Mesothelial cell of epicardium (in vitro differentiated cells): Measurements from ENCODE around the gene SULT1A2. TPM values are rescaled to one million over a fixed set of nuclear protein-coding genes. Genes with fewer than 3 reads are reported as not detected.
"Not testable (repeated sequence)": the region's sequence is repeated elsewhere in the genome, so short reads cannot be mapped to it uniquely, and the experiment has no call there.

ENCODE experiments used
- DNase-seq, 2 experiments: peaks; one replicate each; pipeline ENCODE4 v3.0.0; 2021; ENCODE audit warnings: low spot score in 2 of 2; ENCODE audit not compliant: unreplicated experiment in 2 of 2
- H3K27ac Mint-ChIP-seq: 2 replicates; pipeline ENCODE4 v1.8.0; 2021; ENCODE audit warnings: mixed read lengths
- H3K27me3 Mint-ChIP-seq: 2 replicates; pipeline ENCODE4 v1.8.0; 2021; ENCODE audit warnings: low read depth, mixed read lengths
- H3K36me3 Mint-ChIP-seq: 2 replicates; pipeline ENCODE4 v1.8.0; 2021; ENCODE audit warnings: mixed read lengths
- H3K4me1 Mint-ChIP-seq: 2 replicates; pipeline ENCODE4 v1.8.0; 2021; ENCODE audit warnings: mixed read lengths
- H3K4me3 Mint-ChIP-seq: 2 replicates; pipeline ENCODE4 v1.8.0; 2021; ENCODE audit warnings: mild to moderate bottlenecking, moderate library complexity, mixed read lengths
- H3K9me3 Mint-ChIP-seq: 2 replicates; pipeline ENCODE4 v1.8.0; 2021; ENCODE audit warnings: mixed read lengths
- CTCF ChIP-seq: fragments of 200-600 bp; sonication (generic); IDR thresholded peaks from one replicate; pipeline ENCODE4 v1.5.0; 2021; ENCODE audit warnings: antibody characterized with exemption; ENCODE audit not compliant: unreplicated experiment
- total RNA-seq: library from RNA; stranded (reverse); gene quantifications from 3 replicates; pipeline ENCODE4 v1.2.1, GENCODE V29; 2021

SULT1A2 gene
- 0.75 to 0.98 TPM (median 0.90 TPM) in 3 replicates for total RNA-seq

DNA sequence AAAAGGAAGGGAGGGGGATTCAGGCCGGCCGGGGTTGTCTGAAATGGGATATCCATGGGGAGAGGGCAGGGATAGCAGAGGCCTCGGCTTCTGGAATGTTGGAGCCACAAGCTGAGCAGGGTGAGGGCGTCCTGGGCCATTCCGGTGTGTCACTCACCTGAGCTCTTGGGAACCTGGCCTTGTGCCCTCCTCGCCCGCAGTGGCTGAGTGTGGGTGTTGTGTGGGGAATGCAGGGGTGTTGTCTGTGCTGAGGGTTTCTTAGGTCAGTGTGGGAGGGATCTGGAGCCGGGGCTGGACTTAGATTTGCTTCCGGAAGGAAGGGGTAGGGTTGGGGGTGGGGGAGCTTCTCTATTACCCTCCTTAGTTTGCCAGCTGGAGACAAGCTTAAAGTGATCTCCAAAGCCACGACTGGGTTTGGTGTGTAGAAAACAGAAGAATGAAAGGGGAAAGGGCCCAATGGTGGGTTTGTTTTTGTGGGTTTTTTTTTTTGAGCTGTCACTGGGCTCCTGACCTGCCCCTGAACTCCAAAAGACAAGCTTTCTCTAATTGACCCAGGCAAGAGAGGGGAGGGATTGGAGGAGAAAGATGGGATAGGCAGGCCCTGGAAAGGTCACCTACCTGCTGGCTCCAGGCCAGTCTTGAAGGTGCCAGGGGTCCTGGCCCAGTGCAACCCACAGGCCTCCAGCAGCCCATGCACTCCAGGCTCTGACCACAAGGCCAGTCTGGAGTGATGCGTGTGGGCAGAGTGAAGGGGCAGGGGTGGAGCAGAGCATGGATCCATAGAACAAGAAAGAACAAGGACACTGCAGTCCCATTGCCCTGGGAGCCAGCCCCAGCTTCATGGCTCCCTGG lies at the start of gene SULT1A2:
TSS of gene SULT1A2 (minus strand) at position 211 of the 852 bp plus-strand sequence. CDS start 1,120 bp downstream, outside the sequence.
- TF ChIP-seq CTCF, result no peak
- peaks cover 17% of the 10 kb centered on the region for H3K4me1 Mint-ChIP-seq
- DNase-seq, result no peak
- peaks cover 6% of the 10 kb centered on the region for H3K36me3 Mint-ChIP-seq
- H3K4me3 Mint-ChIP-seq, result peak within 1 kb of the TSS; percentile 53
- H3K27me3 Mint-ChIP-seq, result peaks cover 3% of the 10 kb centered on the region
- peak within 1 kb of the TSS; percentile 69 for H3K27ac Mint-ChIP-seq
- H3K9me3 Mint-ChIP-seq, result no peaks in the 10 kb centered on the region

DNA sequence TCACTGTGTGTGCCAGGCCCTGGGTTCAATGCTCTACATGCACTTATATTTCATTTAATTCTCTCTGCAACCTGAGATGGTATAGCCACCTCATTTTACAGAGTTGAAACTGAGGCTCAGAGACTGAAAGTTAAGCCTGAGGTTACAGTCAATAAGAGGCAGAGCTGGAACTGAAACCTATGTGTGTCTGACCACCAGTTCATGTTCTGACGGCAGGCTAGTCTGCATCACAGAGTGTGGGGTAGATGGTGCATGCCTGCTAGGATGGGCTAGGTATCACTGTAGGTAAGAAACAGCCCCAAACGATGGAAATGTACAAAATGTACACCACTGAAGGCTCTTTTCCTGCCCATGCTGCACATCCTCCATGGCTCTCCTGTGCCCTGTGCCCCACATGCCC lies 43.1 kb upstream of the SULT1A2 start:
- H3K27me3 Mint-ChIP-seq, H3K36me3 Mint-ChIP-seq, H3K4me1 Mint-ChIP-seq, DNase-seq, H3K4me3 Mint-ChIP-seq, H3K9me3 Mint-ChIP-seq, H3K27ac Mint-ChIP-seq: not testable (repeated sequence)

GRCh38 chr16:28638359-28638758 lies 41.5 kb upstream of the SULT1A2 start:
- not testable (repeated sequence) for H3K4me3 Mint-ChIP-seq, H3K36me3 Mint-ChIP-seq, H3K27ac Mint-ChIP-seq, DNase-seq, H3K4me1 Mint-ChIP-seq, H3K27me3 Mint-ChIP-seq, H3K9me3 Mint-ChIP-seq

DNA sequence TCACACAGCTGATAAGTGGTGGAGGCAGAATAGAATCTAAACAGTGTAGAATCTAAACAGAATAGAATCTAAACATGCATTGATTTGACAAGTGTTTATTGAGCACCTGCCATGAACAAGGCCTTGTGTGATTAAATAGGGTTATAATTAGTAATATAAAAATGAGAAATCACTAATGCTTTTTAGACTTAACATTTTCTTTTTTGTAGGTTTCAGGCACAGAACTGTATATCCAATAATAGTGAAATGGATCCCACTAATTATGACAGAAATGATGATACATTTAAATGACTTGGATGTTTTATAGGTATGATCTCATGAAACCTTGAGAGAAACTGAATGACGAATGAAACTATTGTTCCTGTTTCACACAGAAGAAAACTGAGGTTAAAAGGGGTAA lies 40.9 kb upstream of the SULT1A2 start, which contains the start of gene NPIPB8:
TSS of gene NPIPB8 (plus strand) at position 301 of the 400 bp plus-strand sequence. CDS start 296 bp downstream, outside the sequence.
- not testable (repeated sequence) for H3K27ac Mint-ChIP-seq, H3K9me3 Mint-ChIP-seq, H3K27me3 Mint-ChIP-seq, H3K36me3 Mint-ChIP-seq, H3K4me1 Mint-ChIP-seq, H3K4me3 Mint-ChIP-seq, DNase-seq

DNA sequence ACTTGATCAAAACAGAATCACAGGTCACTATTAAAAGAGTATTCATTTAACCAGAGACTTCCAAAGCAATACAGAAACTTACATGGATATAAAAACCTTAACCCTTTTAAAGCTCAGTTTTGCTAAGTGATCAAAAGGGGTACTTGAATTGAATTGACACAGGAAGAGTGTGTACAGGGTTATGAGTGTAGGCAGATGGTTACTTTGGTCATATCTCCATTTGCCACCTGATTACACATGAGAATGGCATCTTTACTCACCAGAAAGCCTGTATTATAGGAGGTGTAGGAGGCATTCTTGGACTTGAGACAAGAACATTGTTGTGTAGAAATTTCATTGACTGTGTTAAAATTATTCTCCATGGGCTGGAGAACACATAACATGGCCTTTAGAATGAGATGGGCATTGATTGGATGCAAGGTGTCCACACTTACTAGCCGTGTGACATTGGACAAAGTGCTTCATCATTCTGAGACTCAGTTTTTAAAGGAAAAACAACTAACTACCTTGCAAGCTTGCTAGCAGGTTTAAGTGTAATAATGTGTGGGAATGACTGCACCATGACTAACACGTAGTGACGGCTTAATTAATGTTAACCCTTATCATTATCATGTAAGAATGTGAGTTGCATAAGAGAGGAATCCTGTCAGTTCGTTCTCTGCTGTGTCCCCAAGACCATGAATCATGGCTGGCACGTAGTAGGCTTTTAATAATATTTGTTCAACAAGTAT lies 39.4 kb upstream of the SULT1A2 start:
- not testable (repeated sequence) for H3K4me1 Mint-ChIP-seq, H3K36me3 Mint-ChIP-seq, H3K27me3 Mint-ChIP-seq, H3K9me3 Mint-ChIP-seq, H3K27ac Mint-ChIP-seq, H3K4me3 Mint-ChIP-seq, DNase-seq

DNA sequence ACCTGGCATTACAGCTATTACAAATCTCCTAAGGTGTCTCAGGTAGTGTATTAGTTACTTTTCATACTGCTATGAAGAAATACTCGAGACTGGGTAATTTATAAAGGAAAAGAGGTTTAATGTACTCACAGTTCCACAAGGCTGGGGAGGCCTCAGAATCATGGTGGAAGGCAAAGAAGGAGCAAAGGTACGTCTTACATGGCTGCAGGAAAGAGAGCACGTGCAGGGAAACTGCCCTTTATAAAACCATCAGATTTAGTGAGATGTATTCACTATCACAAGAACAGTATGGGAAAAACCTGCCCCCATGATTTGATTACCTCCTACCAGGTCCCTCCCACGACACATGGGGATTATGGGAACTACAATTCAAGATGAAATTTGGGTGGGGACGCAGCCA lies 34.1 kb upstream of the SULT1A2 start:
- not testable (repeated sequence) for H3K27ac Mint-ChIP-seq, H3K36me3 Mint-ChIP-seq, H3K9me3 Mint-ChIP-seq, DNase-seq, H3K4me3 Mint-ChIP-seq, H3K4me1 Mint-ChIP-seq, H3K27me3 Mint-ChIP-seq

DNA sequence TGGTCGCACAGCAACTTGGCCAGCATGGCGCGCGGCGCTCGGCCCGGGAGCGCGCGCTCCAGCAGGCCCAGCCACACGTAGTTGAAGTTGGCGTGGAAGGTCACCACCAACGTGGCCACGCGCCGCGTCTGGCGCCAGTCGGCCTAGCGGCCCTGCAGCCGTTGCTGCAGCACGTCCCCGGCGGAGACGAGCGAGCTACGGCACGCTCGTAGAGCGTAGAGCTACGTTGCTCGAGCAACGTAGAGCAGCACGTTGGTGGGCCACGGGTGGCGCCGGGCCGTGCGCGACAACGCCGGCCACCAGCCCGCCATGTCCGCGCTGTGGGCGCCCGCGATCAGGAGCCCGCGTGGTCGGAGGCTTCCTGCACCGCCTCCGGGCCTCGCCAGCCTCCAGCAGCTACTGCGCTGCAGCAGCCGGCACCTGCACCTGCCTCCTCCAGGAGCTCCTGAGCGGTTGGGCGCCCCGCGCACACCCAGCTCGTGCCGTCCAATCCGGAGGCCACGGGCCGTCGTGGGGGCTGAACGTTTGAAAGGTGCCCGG lies 26.4 kb upstream of the SULT1A2 start:
- Mint-ChIP-seq H3K4me1 (peaks cover 4% of the 10 kb centered on the region), H3K27me3 (peaks cover 3% of the 10 kb centered on the region), H3K9me3 (no peaks in the 10 kb centered on the region), H3K4me3 (no peak overlapping the region), H3K27ac (no peak overlapping the region), H3K36me3 (no peaks in the 10 kb centered on the region)
- TF ChIP-seq CTCF, result no peak
- no peak for DNase-seq

DNA sequence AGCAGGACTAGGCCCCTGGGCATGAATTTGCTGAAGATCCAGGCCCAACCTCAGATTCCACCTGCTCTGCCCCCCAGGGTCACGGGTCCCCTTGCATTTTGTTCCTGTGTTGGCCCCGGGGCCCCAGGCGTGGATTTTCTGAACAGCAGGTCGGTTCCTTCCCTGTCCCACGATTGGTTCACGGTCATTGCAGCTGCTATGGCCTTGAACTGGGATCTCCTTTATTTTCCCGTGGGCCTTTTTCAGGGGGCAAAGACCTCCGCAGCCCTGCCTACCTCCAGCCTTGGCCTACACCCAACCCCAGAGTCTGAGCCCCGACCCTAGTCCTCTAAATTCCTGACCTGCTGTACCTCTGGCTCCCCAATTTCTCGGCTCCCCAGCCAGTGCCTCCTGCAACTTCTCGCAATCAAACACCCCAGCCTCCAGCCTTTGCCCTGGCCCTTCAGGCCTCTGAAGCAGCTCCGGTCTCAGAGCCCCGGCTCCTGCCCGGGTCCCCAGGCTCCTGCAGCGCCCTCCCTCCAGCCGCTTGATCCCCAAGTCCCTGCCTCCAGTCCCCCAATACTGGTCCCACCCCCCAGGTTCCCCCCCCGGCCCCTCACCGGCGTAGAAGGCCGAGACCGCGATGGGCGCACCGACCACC lies 25.8 kb upstream of the SULT1A2 start:
- not testable (repeated sequence) for H3K27me3 Mint-ChIP-seq, H3K4me3 Mint-ChIP-seq, DNase-seq, H3K27ac Mint-ChIP-seq, H3K4me1 Mint-ChIP-seq, H3K9me3 Mint-ChIP-seq, H3K36me3 Mint-ChIP-seq
